ENCODE measurements around the gene ADAMTS10. TPM values are rescaled to one million over a fixed set of nuclear protein-coding genes. Genes with fewer than 3 reads are reported as not detected.
"Not testable (repeated sequence)": the region's sequence is repeated elsewhere in the genome, so short reads cannot be mapped to it uniquely, and the experiment has no call there.

The ADAMTS10 gene
- total and polyA plus RNA-seq, 2 experiments from 2014 or later: 15.8 to 22.1 TPM

- 77% methylated on average over 21 of the region's 21 CpGs for WGBS (ENCODE audit: low lambda C conversion rate, missing lambda C conversion rate)
- H3K9me2 ChIP-seq (replicated peaks; ENCODE audit: insufficient read depth): no peaks in the 10 kb centered on the region
- no peaks in the 10 kb centered on the region for H3K9me3 ChIP-seq (ENCODE audit: low read depth)
- no peak overlapping the region for H3K4me3 ChIP-seq
- no peaks in the 10 kb centered on the region for H3K4me1 ChIP-seq (ENCODE audit: insufficient read depth)
- no peaks in the 10 kb centered on the region for H3K79me2 ChIP-seq
- H2AFZ ChIP-seq: no peak overlapping the region
- no peaks in the 10 kb centered on the region for H4K20me1 ChIP-seq (ENCODE audit: insufficient read depth, poor library complexity, severe bottlenecking)
- no peak overlapping the region for H3K27ac ChIP-seq
- no peak for DNase-seq (ENCODE audit: low spot score)
- H3K27me3 ChIP-seq: no peaks in the 10 kb centered on the region
- no peak for TF ChIP-seq EZH2 (IDR thresholded peaks at IDR 0.05; ENCODE audit: borderline replicate concordance)
- TF ChIP-seq CTCF (IDR thresholded peaks at IDR 0.05; ENCODE audit: poor library complexity): no peak
- TF ChIP-seq EZH2phosphoT487 (IDR thresholded peaks at IDR 0.05; ENCODE audit: low read depth, severe bottlenecking, unreplicated experiment): no peak
- no peaks in the 10 kb centered on the region for H3K36me3 ChIP-seq (replicated peaks; ENCODE audit: insufficient read depth, low read depth)
- H3K4me2 ChIP-seq: no peak overlapping the region
Observed at GRCh38 chr19:8638078-8638619, 27.6 kb upstream of the ADAMTS10 start.

GRCh38 chr19:8637070-8637469 is 26.6 kb upstream of the ADAMTS10 start:
- not testable (repeated sequence) for H3K79me2 ChIP-seq; H2AFZ ChIP-seq; H3K36me3 ChIP-seq (replicated peaks; ENCODE audit: insufficient read depth, low read depth); H3K4me2 ChIP-seq; H4K20me1 ChIP-seq (ENCODE audit: insufficient read depth, poor library complexity, severe bottlenecking); H3K9me3 ChIP-seq (ENCODE audit: low read depth); DNase-seq (ENCODE audit: low spot score); H3K4me3 ChIP-seq; H3K27me3 ChIP-seq; H3K9me2 ChIP-seq (replicated peaks; ENCODE audit: insufficient read depth); H3K4me1 ChIP-seq (ENCODE audit: insufficient read depth); H3K27ac ChIP-seq
- 91% methylated on average over 4 of the region's 4 CpGs for WGBS (ENCODE audit: low lambda C conversion rate, missing lambda C conversion rate)

- Histone ChIP-seq H3K4me1 (ENCODE audit: insufficient read depth) (peaks cover 7% of the 10 kb centered on the region), H3K4me3 (no peak overlapping the region), H3K79me2 (no peaks in the 10 kb centered on the region), H3K9me3 (ENCODE audit: low read depth) (no peaks in the 10 kb centered on the region), H3K27me3 (no peaks in the 10 kb centered on the region), H3K27ac (no peak overlapping the region), H3K9me2 (replicated peaks; ENCODE audit: insufficient read depth) (no peaks in the 10 kb centered on the region), H2AFZ (no peak overlapping the region), H3K4me2 (no peak overlapping the region), H3K36me3 (replicated peaks; ENCODE audit: insufficient read depth, low read depth) (no peaks in the 10 kb centered on the region), H4K20me1 (ENCODE audit: insufficient read depth, poor library complexity, severe bottlenecking) (no peaks in the 10 kb centered on the region)
- WGBS (ENCODE audit: low lambda C conversion rate, missing lambda C conversion rate): 90% methylated on average over 8 of the region's 8 CpGs
- no peak for DNase-seq (ENCODE audit: low spot score)
- TF ChIP-seq EZH2 (IDR thresholded peaks at IDR 0.05; ENCODE audit: borderline replicate concordance): no peak
- no peak for TF ChIP-seq CTCF (IDR thresholded peaks at IDR 0.05; ENCODE audit: poor library complexity)
- TF ChIP-seq EZH2phosphoT487 (IDR thresholded peaks at IDR 0.05; ENCODE audit: low read depth, severe bottlenecking, unreplicated experiment): no peak
Observed at GRCh38 chr19:8635422-8635821, 24.9 kb upstream of the ADAMTS10 start.

- no peak for TF ChIP-seq CTCF (IDR thresholded peaks at IDR 0.05; ENCODE audit: poor library complexity)
- no peak for TF ChIP-seq EZH2phosphoT487 (IDR thresholded peaks at IDR 0.05; ENCODE audit: low read depth, severe bottlenecking, unreplicated experiment)
- TF ChIP-seq EZH2 (IDR thresholded peaks at IDR 0.05; ENCODE audit: borderline replicate concordance): no peak
- no peaks in the 10 kb centered on the region for H4K20me1 ChIP-seq (ENCODE audit: insufficient read depth, poor library complexity, severe bottlenecking)
Observed at GRCh38 chr19:8631425-8631819, 20.9 kb upstream of the ADAMTS10 start.

More at GRCh38 chr19:8631425-8631819, 20.9 kb upstream of the ADAMTS10 start:
- Histone ChIP-seq H3K27ac (no peak overlapping the region), H2AFZ (no peak overlapping the region), H3K9me2 (replicated peaks; ENCODE audit: insufficient read depth) (no peaks in the 10 kb centered on the region), H3K79me2 (no peaks in the 10 kb centered on the region), H3K27me3 (no peaks in the 10 kb centered on the region), H3K9me3 (ENCODE audit: low read depth) (no peaks in the 10 kb centered on the region), H3K36me3 (replicated peaks; ENCODE audit: insufficient read depth, low read depth) (no peaks in the 10 kb centered on the region), H3K4me2 (peak overlapping the region; percentile 49), H3K4me3 (no peak overlapping the region), H3K4me1 (ENCODE audit: insufficient read depth) (peaks cover 7% of the 10 kb centered on the region)
- 33% methylated on average over 9 of the region's 11 CpGs for WGBS (ENCODE audit: low lambda C conversion rate, missing lambda C conversion rate)
- DNase-seq (ENCODE audit: low spot score): peak; percentile 57
